Measurements from ENCODE around the gene LYVE1.

LYVE1 gene

DNA sequence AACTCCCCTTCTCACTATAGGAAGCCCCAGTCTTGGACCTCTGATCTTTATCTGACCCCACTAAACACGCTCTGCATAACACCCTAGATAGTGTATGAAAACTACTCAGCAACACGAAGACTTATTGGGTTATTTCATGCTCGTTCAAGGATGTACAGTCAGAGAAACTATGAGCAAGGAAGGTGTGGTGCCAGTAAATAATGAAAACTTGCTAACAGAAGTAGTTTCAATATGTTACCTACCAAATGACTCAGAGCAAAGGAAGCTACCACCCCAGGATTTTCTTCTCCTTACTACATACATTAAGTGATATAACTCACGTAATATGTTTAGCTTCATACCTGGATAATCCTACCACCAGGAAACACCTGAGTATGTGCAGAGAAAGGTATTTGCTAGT is 25.9 kb upstream of the LYVE1 start:
- FAIRE-seq (no peak), DNase-seq (ENCODE audit: insufficient read length, low spot score) (no peak)

DNA sequence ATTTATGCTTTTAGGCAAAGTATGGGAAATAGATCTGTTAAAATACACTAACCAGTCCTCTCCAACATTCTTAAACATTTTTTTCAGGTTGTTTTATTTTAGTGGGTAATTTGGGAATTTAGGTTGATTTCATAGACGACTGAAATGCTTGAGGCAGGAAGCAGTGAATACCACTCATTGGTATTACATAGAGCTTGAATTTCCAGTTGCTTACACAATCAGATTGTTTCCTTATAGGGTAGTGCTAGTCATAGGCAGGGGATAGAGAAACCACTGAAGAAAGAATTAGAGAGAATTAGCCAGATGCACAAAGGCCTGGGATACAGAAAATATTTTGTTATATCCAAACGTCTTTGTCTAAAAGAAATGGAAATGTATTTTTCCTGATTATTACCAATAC is 23.9 kb upstream of the LYVE1 start:
- FAIRE-seq (no peak), DNase-seq (ENCODE audit: insufficient read length, low spot score) (peak; percentile 67)

DNA sequence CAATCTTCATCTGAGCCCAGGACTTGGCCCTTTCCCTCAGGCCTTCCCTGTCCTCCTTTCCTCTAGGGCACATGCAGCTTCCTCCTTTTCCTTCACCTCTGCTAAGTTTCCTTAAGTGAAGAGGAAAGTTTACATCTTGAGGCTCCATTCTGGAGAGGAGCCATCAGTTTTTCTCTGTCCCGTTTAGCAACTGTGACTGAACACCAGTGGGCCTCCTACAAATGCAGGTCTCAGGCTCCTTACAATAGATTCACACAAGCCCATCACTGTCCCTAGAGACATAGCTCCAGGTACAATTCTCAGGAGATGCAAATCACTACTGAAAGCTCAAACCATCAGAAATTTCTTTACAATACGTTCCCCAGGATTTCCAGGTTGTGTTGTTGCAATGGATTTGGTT is 23.3 kb upstream of the LYVE1 start:
- FAIRE-seq (no peak), DNase-seq (ENCODE audit: insufficient read length, low spot score) (no peak)

DNA sequence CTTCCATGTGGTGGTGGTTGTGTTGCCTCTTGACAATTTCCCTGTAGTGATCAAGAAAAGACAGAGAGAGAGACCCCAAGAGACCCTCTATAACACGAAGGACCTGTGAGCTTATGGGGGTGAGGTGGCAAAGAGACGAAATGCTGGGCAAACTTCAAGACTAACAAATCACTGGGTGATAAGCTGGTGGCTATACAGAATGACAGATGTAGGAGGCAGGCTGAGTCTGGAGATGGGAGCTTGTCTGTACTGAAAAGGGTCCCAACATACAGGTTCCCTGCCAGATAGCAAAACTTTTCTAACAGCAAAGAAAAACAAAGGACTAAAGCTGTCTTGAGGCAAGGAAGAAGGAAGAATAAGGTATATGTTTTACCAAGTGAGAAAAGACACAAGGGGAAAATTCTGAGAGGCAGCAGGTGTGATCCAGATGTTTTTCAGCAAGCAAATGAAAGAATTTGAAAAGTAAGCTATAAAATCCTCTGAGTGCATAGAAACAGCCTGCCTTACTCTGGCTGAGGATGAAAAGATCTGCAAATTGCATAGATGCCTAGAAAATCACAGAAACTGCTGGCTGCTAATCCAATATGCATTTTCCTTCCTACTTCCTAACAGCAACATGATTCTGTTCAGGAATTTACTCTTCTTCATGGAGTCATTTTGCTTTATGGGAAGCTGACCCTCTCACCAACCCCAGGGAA is 21.9 kb upstream of the LYVE1 start:
- DNase-seq (ENCODE audit: insufficient read length, low spot score), result no peak
- FAIRE-seq, result no peak

DNA sequence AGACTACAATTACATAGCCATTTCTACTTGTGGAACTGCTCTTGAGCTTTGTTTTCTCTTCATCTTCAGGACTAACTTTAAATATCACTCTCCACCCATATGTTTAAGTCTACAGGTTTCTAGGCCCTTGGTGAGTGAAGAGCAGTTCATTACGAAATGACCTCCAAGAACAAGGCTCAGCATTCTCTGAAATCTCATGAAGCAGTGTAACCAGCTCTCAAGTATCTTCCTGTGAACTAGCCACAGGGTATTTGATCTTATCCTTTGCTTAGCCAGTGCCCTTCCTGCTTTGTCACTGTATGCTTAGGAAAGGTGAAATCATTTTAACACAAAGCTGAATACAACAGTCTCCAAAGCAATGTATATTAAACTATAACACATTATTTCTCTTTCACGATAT is 20.4 kb upstream of the LYVE1 start:
- DNase-seq (ENCODE audit: insufficient read length, low spot score) (no peak), FAIRE-seq (no peak)

DNA sequence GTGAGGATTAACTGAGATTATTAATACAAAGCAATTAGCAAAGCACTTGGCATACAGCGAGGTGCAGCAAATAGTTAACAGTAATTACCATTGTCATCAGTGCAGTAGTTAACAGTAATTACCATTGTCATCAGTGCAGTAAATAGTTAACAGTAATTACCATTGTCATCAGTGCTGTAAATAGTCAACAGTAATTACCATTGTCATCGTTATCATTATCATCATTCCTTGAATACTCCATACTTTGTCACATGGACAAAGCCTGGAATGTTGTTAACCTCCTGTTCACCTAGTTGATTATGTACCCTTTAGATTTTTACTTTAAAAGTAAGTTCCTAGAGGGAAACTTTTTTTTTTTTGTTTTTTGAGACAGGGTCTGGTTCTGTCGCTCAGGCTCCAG is 19.5 kb upstream of the LYVE1 start:
- no peak for FAIRE-seq
- DNase-seq (ENCODE audit: insufficient read length, low spot score), result no peak

DNA sequence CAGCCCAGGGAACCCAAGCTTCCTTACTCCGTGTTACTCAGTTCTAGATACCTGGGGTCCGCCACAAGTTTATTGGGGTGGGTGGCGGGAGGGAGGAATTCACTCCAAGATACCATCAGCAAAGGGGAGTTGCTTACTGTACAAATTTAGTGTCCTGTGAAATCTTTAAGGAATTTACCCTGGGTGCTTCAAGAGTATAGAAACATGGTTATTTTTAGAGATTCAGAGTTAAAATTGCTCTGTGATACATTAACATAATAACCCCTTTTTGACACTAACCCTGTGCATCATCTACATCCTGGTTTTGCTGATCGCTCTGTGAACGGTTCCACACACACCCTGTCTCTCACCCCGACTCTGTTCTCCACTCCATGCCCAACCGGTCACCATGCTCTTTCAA is 18.9 kb upstream of the LYVE1 start:
- FAIRE-seq (no peak), DNase-seq (ENCODE audit: insufficient read length, low spot score) (no peak)

DNA sequence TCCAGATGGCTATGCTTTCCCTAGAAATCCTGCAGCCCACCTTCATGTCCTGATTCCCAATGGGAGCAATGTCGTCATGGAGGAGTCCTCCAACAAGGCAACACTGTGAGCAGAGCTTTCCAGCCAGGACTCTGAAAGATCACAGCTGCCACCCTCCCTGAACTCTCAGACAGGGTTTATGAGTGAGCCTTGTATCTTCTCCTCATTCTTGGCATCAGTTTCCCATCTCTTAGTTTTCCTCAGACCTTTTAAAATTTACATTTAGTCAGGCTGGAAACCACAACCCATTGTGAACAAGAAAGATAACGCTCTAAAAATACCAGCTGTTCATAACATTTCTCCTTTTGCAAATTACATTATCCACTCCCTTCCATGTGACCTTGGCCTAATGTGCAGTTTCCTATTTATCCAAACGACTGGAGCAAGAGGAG is 15.6 kb upstream of the LYVE1 start:
- FAIRE-seq (no peak), DNase-seq (ENCODE audit: insufficient read length, low spot score) (no peak)

DNA sequence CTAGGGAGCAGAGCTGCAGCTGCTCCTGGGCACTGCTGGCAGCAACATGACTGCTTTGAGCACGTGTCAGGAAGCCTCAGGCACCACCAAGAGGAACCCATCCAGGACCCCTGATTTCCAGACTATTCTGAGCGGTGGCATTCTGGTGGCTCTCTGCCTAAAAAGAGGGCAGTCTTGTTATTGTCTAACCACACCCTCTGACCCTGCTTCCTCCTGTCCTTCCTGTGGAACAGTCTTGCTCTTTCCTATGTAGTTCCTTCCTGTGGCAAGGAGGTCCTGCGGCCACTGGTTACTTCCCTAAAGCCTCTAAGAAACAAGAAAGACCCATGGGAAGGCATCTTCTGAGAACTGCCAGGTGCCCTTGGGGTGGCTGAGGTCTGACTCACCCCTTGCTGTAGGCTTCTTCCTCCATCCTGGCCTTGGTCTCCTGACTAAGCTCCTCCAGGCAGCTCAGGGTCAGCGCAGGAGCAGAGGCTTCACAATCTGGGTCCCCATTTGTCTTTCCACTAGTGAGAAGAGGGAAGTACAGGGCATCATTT is 13.1 kb upstream of the LYVE1 start:
- FAIRE-seq (no peak), DNase-seq (ENCODE audit: insufficient read length, low spot score) (no peak)

DNA sequence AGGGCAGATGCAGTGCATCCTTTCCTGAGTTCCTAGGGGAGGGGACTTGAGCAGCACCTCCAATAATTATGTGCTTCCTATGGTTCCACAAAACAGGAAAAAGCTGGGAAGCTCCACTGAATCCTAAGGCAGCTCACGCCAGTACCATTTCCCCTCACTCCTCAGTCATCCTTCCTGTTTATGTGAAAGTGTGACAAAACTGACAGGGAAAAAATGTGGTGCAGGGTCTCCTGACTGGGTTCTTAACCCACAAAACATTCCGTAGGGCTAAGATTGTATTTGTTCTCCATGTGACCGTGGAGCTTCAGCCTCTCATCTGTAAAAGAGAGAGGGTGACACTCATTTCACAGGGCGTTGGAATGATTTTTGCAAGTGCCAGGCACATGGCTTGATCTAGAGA is 12.2 kb upstream of the LYVE1 start:
- no peak for FAIRE-seq
- no peak for DNase-seq (ENCODE audit: insufficient read length, low spot score)

DNA sequence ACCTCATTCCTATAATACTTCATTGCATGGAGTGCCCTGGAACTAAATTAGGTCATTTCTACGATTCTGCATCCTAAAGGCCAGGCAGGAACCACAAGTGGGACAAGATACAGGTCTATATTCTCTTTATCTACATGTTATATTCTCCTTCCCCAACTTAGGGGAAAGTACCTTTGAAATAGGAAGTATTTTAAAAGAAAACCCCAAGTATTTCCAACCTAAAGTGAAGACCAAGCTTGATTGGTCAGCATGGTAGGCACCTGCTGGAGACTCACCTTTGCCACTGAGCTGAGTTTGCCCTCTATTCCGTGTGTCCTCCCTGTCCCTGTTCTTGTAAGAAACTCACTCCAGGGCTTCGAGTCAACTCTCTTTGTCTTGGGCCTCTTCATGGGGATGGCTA is 11.2 kb upstream of the LYVE1 start:
- no peak for DNase-seq (ENCODE audit: insufficient read length, low spot score)
- FAIRE-seq, result no peak

DNA sequence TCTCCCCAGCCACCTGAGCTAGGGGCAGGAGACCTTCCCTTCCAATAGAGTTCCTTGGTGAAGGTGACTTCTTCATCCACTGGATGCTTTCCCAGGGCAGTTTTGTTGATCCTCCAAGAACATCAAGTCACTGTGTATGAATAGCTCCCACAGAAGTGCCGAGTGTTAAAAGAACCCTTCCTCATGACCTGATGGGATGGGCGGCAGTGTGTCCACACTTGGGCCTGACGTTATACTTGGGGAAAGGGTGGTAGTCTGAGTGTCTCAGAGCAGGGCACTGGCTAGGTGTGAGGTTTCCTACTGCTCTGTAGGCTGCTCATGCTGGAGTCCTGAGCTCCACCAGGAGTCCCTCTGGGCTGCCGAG is 7.6 kb upstream of the LYVE1 start:
- FAIRE-seq (no peak), DNase-seq (ENCODE audit: insufficient read length, low spot score) (no peak)

DNA sequence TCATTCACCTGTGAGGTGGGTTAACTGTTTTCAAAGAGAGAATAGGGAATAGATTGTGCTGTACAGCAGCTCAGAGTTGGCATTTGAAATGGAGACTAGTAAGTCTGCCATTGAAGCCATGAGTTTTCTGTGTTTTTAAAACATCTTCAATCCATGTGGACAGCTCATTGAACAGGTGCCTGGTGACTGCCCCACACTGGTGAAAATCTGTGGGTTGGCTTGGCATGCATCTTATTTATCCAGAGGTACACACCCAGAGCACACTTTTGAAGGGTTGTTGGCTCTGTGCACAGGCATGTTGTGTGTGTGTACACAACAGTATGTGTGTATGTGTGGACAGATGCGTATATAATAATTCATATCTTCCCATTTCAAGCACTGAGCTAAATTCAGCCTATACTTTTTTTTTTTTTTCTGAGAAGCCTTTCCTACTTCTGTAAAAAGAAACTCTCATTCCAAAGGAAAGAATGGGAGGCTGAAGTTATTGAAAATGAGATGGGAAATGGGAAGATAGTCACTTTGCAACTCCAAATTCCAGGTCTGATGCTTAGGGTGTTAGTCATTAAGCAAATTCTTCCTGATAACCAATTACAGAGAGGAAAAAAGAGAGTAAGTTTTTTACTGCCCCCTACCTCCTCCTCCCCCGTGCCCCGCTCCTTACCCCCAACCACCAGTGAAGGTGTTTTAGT is 7.0 kb upstream of the LYVE1 start:
- no peak for DNase-seq (ENCODE audit: insufficient read length, low spot score)
- no peak for FAIRE-seq

DNA sequence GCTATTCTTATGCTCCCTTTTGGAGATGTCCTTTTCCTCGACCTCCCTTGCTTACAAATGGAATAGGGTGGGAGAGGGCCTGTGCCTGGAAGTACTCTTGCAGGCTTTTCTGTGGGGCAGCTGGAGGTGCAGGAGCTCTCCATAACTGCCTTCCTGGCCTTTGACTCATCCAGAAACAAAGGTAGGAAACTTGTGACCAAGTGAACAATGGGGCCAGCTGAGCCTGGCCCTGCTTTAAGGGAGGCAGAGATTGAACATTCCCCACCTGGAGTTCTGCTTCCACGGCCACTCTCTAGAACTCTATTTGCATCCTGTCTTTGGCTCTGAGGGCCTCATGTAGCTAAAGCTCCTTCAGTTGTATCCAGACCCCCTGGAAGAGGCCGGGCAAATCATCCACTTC is 5.1 kb upstream of the LYVE1 start:
- FAIRE-seq (no peak), DNase-seq (ENCODE audit: insufficient read length, low spot score) (no peak)

DNA sequence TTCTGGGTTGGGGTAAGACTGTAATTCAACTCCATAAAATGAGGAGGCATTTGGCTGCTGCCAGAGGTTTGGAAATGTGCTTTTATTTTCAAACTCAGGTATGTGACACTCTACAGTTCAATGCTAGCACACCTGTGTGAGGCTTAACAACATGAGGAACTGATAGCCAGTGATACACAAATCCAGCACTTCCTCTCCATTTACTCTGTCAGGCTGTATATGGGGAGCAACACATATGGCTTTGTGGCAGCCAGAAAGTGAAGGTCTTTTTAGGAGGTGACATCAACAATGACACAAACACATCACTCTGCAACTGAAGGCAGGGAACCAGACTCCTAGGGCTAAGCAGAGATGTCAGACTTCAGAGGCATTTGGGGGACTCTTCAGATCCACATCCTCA is 4.6 kb upstream of the LYVE1 start:
- no peak for FAIRE-seq
- no peak for DNase-seq (ENCODE audit: insufficient read length, low spot score)

DNA sequence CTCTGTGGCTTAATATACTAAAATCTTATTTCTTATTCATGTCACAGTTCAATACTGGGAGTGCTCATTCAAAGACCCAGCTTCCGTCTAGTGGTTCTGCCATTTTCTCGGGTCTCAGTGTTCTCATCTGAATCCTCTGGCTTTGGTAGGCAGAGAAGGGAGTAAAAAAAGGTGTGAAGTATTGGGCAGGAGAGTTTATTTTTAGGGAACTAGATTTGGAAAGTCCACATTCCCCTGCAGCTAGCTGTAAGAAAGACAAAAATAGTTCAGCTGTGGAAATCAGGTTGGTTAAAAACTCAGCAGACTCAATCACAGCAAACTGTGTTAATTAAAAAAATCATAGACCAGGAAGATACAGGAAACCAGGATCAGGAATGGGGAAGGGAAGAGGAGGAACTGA is 4.1 kb upstream of the LYVE1 start:
- DNase-seq (ENCODE audit: insufficient read length, low spot score), result no peak
- FAIRE-seq, result no peak

DNA sequence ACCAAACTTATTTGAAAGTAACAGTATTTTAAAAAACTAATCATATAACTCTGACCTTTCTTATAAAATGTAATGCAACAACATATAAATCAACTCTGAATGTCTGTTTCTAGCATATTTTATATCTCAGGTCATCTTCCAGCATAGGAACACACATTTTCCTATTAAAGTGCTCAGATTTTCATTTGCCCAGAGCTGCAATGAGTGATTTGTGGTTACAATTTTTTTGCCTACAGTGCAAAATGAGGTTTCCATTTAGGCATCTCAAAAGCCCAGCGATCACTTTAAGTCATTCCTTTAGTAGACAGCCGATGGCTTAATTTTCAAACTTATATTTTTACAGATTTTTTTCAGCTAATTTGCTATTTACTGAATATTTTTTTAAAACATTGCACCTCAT is 1.0 kb downstream of the LYVE1 start:
- FAIRE-seq (no peak), DNase-seq (ENCODE audit: insufficient read length, low spot score) (no peak)

DNA sequence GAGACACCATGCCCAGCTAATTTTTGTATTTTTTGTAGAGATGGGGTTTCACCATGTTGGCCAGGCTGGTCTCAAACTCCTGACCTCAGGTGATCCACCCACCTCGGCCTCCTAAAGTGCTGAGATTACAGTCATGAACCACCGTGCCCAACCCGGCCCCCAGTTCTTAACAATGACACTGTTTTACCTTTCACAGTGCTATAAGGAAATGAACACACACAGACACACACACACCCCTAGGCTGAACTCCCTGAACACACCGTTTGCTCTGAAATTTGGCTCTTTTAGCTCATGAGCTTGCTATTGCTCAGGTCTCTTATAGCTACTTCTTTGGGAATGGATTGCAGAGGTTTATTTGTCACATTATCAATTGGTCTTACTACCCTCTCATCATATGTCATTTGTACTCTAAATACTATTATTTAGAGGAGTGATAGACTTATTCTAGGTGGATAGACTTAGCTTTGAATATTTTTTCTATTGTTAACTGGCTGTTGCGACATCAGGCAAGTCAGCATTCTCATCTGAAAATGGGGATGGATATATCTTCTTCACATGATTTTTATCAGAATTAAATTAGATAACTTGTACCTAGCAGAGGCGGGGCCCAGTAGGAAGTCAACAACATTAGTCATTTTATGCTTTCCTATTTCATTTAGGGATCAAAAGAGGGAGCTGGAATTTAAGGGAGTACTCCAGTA is 2.1 kb downstream of the LYVE1 start:
- FAIRE-seq (no peak), DNase-seq (ENCODE audit: insufficient read length, low spot score) (no peak)

DNA sequence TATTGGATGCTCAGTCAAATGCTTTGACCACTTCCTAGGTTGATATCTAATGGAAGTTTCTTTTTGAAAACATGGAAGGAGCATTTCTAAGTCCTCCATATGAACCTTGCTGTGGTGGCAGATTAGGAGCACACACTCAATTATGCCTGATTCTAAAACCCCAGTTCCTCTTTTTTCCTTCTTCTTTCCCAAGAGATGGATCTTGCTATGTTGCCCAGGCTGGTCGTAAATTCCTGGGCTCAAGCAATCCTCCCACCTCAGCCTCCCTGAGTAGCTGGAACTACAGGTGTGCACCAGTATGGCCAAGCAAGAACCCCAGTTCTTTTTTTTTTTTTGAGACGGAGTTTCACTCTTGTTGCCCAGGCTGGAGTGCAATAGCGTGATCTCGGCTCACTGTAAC is 3.0 kb downstream of the LYVE1 start:
- FAIRE-seq (no peak), DNase-seq (ENCODE audit: insufficient read length, low spot score) (no peak)

DNA sequence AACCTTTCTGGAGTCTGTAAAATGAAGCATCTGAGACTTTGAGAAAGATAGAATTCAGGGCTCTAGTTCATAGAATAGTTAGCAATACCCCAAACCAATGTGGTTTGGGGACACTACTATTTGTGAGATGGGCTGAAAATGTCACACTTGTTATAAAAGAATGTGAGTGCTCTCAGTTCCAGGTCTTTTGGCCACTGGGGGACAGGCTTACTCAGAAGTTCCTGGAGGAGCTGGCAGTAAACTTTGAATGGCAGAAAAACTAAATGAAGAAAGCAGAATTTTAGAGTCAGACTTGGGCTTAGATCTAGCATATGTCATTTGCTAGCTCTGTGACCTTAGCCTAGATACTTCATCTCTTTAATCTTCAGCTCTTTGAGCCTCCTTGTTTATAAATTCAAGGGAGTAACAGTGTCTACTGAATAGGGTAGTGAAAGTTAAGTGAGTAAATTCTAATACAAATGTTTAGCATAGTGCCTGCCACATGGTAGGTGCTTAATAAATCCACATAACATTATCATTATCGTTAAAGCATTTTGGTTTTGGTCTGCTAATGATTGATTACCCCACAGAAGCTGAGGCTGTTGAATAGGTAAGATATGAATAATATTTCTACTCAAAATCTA is 3.7 kb downstream of the LYVE1 start:
- DNase-seq (ENCODE audit: insufficient read length, low spot score) (no peak), FAIRE-seq (no peak)

DNA sequence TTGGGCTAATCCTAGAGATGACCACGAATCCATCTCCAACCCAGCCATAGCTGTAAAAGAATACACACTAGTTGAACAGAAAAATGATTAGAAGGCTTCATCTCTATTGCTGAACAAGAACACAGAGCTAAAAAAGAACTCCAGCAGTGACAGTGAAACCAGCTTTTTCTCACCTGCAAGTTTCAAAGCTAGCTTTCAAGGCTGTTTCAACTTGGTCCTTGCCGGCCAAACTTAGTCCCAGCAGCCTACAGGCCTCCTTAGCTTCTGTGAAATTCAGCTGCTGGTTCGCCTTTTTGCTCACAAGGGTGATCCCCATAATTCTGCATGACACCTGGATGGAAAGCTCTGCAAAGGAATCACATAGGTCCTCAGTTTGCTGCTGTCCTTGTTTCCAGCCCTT is 4.4 kb downstream of the LYVE1 start:
- DNase-seq (ENCODE audit: insufficient read length, low spot score) (no peak), FAIRE-seq (no peak)

DNA sequence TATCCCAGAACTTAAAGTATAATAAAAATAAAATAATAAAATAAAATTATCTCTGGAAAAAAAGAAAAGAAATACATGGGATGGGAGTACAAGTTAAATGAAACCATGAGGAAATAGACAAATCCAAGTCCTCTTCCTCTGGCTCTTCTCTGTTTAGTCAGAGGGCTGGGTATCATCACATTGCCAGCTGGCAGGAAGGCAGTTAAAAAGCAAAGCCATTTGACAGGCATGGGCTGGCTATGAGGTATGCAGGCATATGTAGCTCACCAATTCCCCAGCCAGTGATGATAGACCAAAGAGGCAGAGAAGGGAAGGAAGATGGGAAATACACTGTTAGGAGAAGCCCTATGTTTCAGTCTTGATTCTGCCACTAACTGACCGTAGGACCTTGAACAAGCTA is 6.5 kb downstream of the LYVE1 start:
- no peak for FAIRE-seq

More for the DNA sequence above, 6.5 kb downstream of the LYVE1 start:
- DNase-seq (ENCODE audit: insufficient read length, low spot score), result no peak

Data from HTR-8/SVneo (cell line).